Muscle of leg (tissue), 11 donors: ENCODE measurements around the gene AHCYL1. TPM values are rescaled to one million over a fixed set of nuclear protein-coding genes. Genes with fewer than 3 reads are reported as not detected.
A peak's percentile ranks its signal among the peaks of the same experiment; 100 is the strongest.

ENCODE experiments used
- DNase-seq: peaks from one replicate; pipeline ENCODE4 v3.0.0; 2013
- H3K27ac ChIP-seq: one replicate; pipeline ENCODE4 v1.5.1; 2013; ENCODE audit warnings: mild to moderate bottlenecking, low read length, control low read depth
- H3K27me3 ChIP-seq: one replicate; pipeline ENCODE4 v1.6.1; 2013; ENCODE audit warnings: low read length; ENCODE audit not compliant: control insufficient read depth, insufficient read depth
- H3K36me3 ChIP-seq: one replicate; pipeline ENCODE4 v1.6.1; 2013; ENCODE audit warnings: low read length; ENCODE audit not compliant: control insufficient read depth, insufficient read depth
- H3K4me1 ChIP-seq: one replicate; pipeline ENCODE4 v1.6.1; 2013; ENCODE audit warnings: low read length; ENCODE audit not compliant: control insufficient read depth, insufficient read depth
- H3K4me3 ChIP-seq: one replicate; pipeline ENCODE4 v1.5.1; 2013; ENCODE audit warnings: low read length, control low read depth
- H3K9me3 ChIP-seq: replicated peaks from 2 replicates; pipeline ENCODE4 v1.6.1; 2013; ENCODE audit warnings: low read depth, low read length; ENCODE audit not compliant: control insufficient read depth
- WGBS: methylation state at CpG from one replicate; pipeline ENCODE4 v1.1.5; 2013; ENCODE audit warnings: missing lambda C conversion rate; ENCODE audit not compliant: insufficient coverage; 5-methylcytosine and 5-hydroxymethylcytosine counted together
- polyA plus RNA-seq, 8 donors: library from polyadenylated mRNA; unstranded; fragments of 120-200 nt; gene quantifications; one replicate each; pipeline versions ENCODE4 v1.2.1 to v1.2.3, GENCODE V29; 2013; ENCODE audit warnings: inconsistent platforms in 1 of 8, low replicate concordance in 1 of 8; ENCODE audit not compliant: insufficient read length in 8 of 8, insufficient read depth in 1 of 8
- total RNA-seq: library from RNA; stranded (reverse); fragments of 120-200 nt; gene quantifications from one replicate; pipeline ENCODE4 v1.2.4, GENCODE V29; 2013

The AHCYL1 gene
- total and polyA plus RNA-seq, 9 donors: 20.6 to 50.9 (median 40.4) TPM

GRCh38 chr1:110032327-110032726 lies 47.8 kb downstream of the AHCYL1 start:
- Histone ChIP-seq H3K36me3 (no peaks in the 10 kb centered on the region), H3K4me1 (peaks cover 8% of the 10 kb centered on the region), H3K27me3 (no peaks in the 10 kb centered on the region), H3K27ac (no peak overlapping the region), H3K9me3 (no peaks in the 10 kb centered on the region), H3K4me3 (no peak overlapping the region)
- DNase-seq: no peak
- WGBS: 91% methylated on average over 1 of the region's 2 CpGs

GRCh38 chr1:110033421-110033820 lies 48.9 kb downstream of the AHCYL1 start:
- no peaks in the 10 kb centered on the region for H3K27me3 ChIP-seq
- DNase-seq: no peak
- H3K4me3 ChIP-seq: no peak overlapping the region
- peaks cover 4% of the 10 kb centered on the region for H3K36me3 ChIP-seq
- 93% methylated on average over 3 of the region's 5 CpGs for WGBS
- H3K9me3 ChIP-seq: no peaks in the 10 kb centered on the region
- H3K4me1 ChIP-seq: peaks cover 8% of the 10 kb centered on the region
- no peak overlapping the region for H3K27ac ChIP-seq

- H3K9me3 ChIP-seq: no peaks in the 10 kb centered on the region
- peaks cover 8% of the 10 kb centered on the region for H3K4me1 ChIP-seq
- no peaks in the 10 kb centered on the region for H3K27me3 ChIP-seq
- peak overlapping the region; percentile 80 for H3K27ac ChIP-seq
- H3K36me3 ChIP-seq: peaks cover 10% of the 10 kb centered on the region
- DNase-seq: no peak
- no CpG with 5 or more reads among the region's 4 CpGs for WGBS
- peak overlapping the region; percentile 76 for H3K4me3 ChIP-seq
Measured at GRCh38 chr1:110034040-110034450, 49.5 kb downstream of the AHCYL1 start.

- H3K9me3 ChIP-seq: no peaks in the 10 kb centered on the region
- H3K27ac ChIP-seq: peak within 1 kb of the TSS; percentile 80
- H3K4me3 ChIP-seq: peak within 1 kb of the TSS; percentile 76
- peak; percentile 99 for DNase-seq
- peaks cover 16% of the 10 kb centered on the region for H3K36me3 ChIP-seq
- under 1% methylated on average over 62 of the region's 66 CpGs for WGBS
- H3K4me1 ChIP-seq: peaks cover 8% of the 10 kb centered on the region
- H3K27me3 ChIP-seq: no peaks in the 10 kb centered on the region
Measured at GRCh38 chr1:110034451-110035235, 50.1 kb downstream of the AHCYL1 start, which contains the start of gene STRIP1. TSS of gene STRIP1 (plus strand) at chr1:110034624. CDS start at chr1:110034638, 14 bp downstream.

GRCh38 chr1:110035236-110035752 lies 50.7 kb downstream of the AHCYL1 start:
- Histone ChIP-seq H3K4me1 (peaks cover 8% of the 10 kb centered on the region), H3K36me3 (peaks cover 23% of the 10 kb centered on the region), H3K9me3 (no peaks in the 10 kb centered on the region), H3K27ac (peak overlapping the region; percentile 66), H3K27me3 (no peaks in the 10 kb centered on the region), H3K4me3 (peak overlapping the region; percentile 76)
- no peak for DNase-seq
- 0% methylated on average over 13 of the region's 16 CpGs for WGBS

GRCh38 chr1:110038271-110038670 lies 53.7 kb downstream of the AHCYL1 start:
- no peak overlapping the region for H3K27ac ChIP-seq
- peaks cover 51% of the 10 kb centered on the region for H3K36me3 ChIP-seq
- no peak overlapping the region for H3K4me3 ChIP-seq
- 98% methylated on average over 5 of the region's 5 CpGs for WGBS
- no peaks in the 10 kb centered on the region for H3K9me3 ChIP-seq
- peaks cover 8% of the 10 kb centered on the region for H3K4me1 ChIP-seq
- no peaks in the 10 kb centered on the region for H3K27me3 ChIP-seq
- no peak for DNase-seq

- Histone ChIP-seq H3K27ac (no peak overlapping the region), H3K4me3 (no peak overlapping the region), H3K4me1 (peaks cover 8% of the 10 kb centered on the region), H3K9me3 (no peaks in the 10 kb centered on the region), H3K36me3 (peaks cover 62% of the 10 kb centered on the region), H3K27me3 (no peaks in the 10 kb centered on the region)
- no peak for DNase-seq
- WGBS: 89% methylated on average over 3 of the region's 4 CpGs
Measured at GRCh38 chr1:110039641-110040040, 55.1 kb downstream of the AHCYL1 start.

GRCh38 chr1:110040548-110040947 lies 56.0 kb downstream of the AHCYL1 start:
- 83% methylated on average over 2 of the region's 4 CpGs for WGBS
- Histone ChIP-seq H3K36me3 (peaks cover 71% of the 10 kb centered on the region), H3K27me3 (no peaks in the 10 kb centered on the region)

GRCh38 chr1:110043016-110043415 lies 58.5 kb downstream of the AHCYL1 start:
- Histone ChIP-seq H3K27me3 (no peaks in the 10 kb centered on the region), H3K36me3 (peaks cover 94% of the 10 kb centered on the region), H3K4me3 (no peak overlapping the region), H3K9me3 (no peaks in the 10 kb centered on the region), H3K27ac (no peak overlapping the region), H3K4me1 (no peaks in the 10 kb centered on the region)
- DNase-seq: no peak
- WGBS: 95% methylated on average over 10 of the region's 10 CpGs

More at GRCh38 chr1:110040548-110040947, 56.0 kb downstream of the AHCYL1 start:
- no peak overlapping the region for H3K27ac ChIP-seq
- no peak for DNase-seq
- peaks cover 5% of the 10 kb centered on the region for H3K4me1 ChIP-seq
- no peaks in the 10 kb centered on the region for H3K9me3 ChIP-seq
- H3K4me3 ChIP-seq: no peak overlapping the region

- Histone ChIP-seq H3K27ac (no peak overlapping the region), H3K4me1 (peaks cover 5% of the 10 kb centered on the region), H3K27me3 (no peaks in the 10 kb centered on the region), H3K9me3 (no peaks in the 10 kb centered on the region), H3K4me3 (no peak overlapping the region), H3K36me3 (peaks cover 91% of the 10 kb centered on the region)
- no CpG with 5 or more reads among the region's 3 CpGs for WGBS
- no peak for DNase-seq
Measured at GRCh38 chr1:110047463-110047862, 62.9 kb downstream of the AHCYL1 start.
